ENCODE results near the gene PIEZO2. TPM values are rescaled to one million over a fixed set of nuclear protein-coding genes. Genes with fewer than 3 reads are reported as not detected.

Gene PIEZO2
- total and polyA plus RNA-seq, 9 donors, result 2.0 to 8.5 (median 3.2) TPM

- intact Hi-C loops (cut with DNase I), result loop anchor here in 1 of 4 donors (10.0 kb wide), 1 partner anchor 584 kb away; no protein-coding TSS in a partner anchor
- no peak for DNase-seq
- H3K4me1 ChIP-seq (ENCODE audit: insufficient read depth), result peaks cover 4% of the 10 kb centered on the region
- H3K36me3 ChIP-seq, result no peaks in the 10 kb centered on the region
- H3K4me3 ChIP-seq, result peak overlapping the region; percentile 16
- no peak overlapping the region for H3K27ac ChIP-seq
- H3K9me3 ChIP-seq, result no peaks in the 10 kb centered on the region
- no peaks in the 10 kb centered on the region for H3K27me3 ChIP-seq
- 0 to 1% (median 1%) methylated on average over 63 to 86 of the region's 86 CpGs for WGBS, 3 donors
- TF ChIP-seq CTCF (IDR thresholded peaks at IDR 0.05) (no peak), EP300 (IDR thresholded peaks at IDR 0.05) (no peak), POLR2A (IDR thresholded peaks at IDR 0.05) (no peak)
These were observed 509 bp downstream of the PIEZO2 start for GRCh38 chr18:11148680-11149440.

GRCh38 chr18:11147962-11148679 is 1.2 kb downstream of the PIEZO2 start:
- H3K4me1 ChIP-seq (ENCODE audit: insufficient read depth), result peaks cover 4% of the 10 kb centered on the region
- TF ChIP-seq EP300 (IDR thresholded peaks at IDR 0.05) (no peak), POLR2A (IDR thresholded peaks at IDR 0.05) (no peak), CTCF (IDR thresholded peaks at IDR 0.05) (no peak)
- no peaks in the 10 kb centered on the region for H3K27me3 ChIP-seq
- H3K9me3 ChIP-seq, result no peaks in the 10 kb centered on the region
- 9 to 19% (median 12%) methylated on average over 36 to 39 of the region's 39 CpGs for WGBS, 3 donors
- H3K27ac ChIP-seq, result no peak overlapping the region
- intact Hi-C loops (cut with DNase I), result loop anchor here in 1 of 4 donors (10.0 kb wide), 1 partner anchor 583 kb away; no protein-coding TSS in a partner anchor
- no peak for DNase-seq
- H3K4me3 ChIP-seq, result peak overlapping the region; percentile 14
- H3K36me3 ChIP-seq, result no peaks in the 10 kb centered on the region

GRCh38 chr18:11147371-11147951 is 1.9 kb downstream of the PIEZO2 start:
- H3K27ac ChIP-seq, result no peak overlapping the region
- H3K4me1 ChIP-seq (ENCODE audit: insufficient read depth), result peaks cover 4% of the 10 kb centered on the region
- H3K36me3 ChIP-seq, result no peaks in the 10 kb centered on the region
- no peaks in the 10 kb centered on the region for H3K9me3 ChIP-seq
- no peak for TF ChIP-seq CTCF (IDR thresholded peaks at IDR 0.05)
- no peak for TF ChIP-seq EP300 (IDR thresholded peaks at IDR 0.05)
- no peak for TF ChIP-seq POLR2A (IDR thresholded peaks at IDR 0.05)
- no peaks in the 10 kb centered on the region for H3K27me3 ChIP-seq
- no peak overlapping the region for H3K4me3 ChIP-seq
- 33 to 54% (median 36%) methylated on average over 23 of the region's 23 CpGs for WGBS, 3 donors
- DNase-seq, result no peak
- intact Hi-C loops (cut with DNase I), result loop anchor here in 1 of 4 donors (10.0 kb wide), 1 partner anchor 583 kb away; no protein-coding TSS in a partner anchor

GRCh38 chr18:11146947-11147345 is 2.4 kb downstream of the PIEZO2 start:
- 38 to 68% (median 50%) methylated on average over 15 of the region's 15 CpGs for WGBS, 3 donors
- no peak for TF ChIP-seq CTCF (IDR thresholded peaks at IDR 0.05)
- no peak for TF ChIP-seq POLR2A (IDR thresholded peaks at IDR 0.05)
- no peak for TF ChIP-seq EP300 (IDR thresholded peaks at IDR 0.05)
- intact Hi-C loops (cut with DNase I), result loop anchor here in 1 of 4 donors (10.0 kb wide), 1 partner anchor 582 kb away; no protein-coding TSS in a partner anchor
- Histone ChIP-seq H3K36me3 (no peaks in the 10 kb centered on the region), H3K27ac (no peak overlapping the region), H3K27me3 (no peaks in the 10 kb centered on the region), H3K4me1 (ENCODE audit: insufficient read depth) (peaks cover 4% of the 10 kb centered on the region), H3K4me3 (no peak overlapping the region), H3K9me3 (no peaks in the 10 kb centered on the region)
- no peak for DNase-seq

Measured in ovary (tissue), 9 donors.